Natural killer cell treated with Interleukin-12 subunit alpha and Interleukin-12 subunit beta and Interleukin-15 and Interleukin-18, amount 100 ng/mL, for 72 hours (primary cell): ENCODE measurements around the gene RAB27B. TPM values are rescaled to one million over a fixed set of nuclear protein-coding genes. Genes with fewer than 3 reads are reported as not detected.

ENCODE experiments used
- ATAC-seq, 2 donors: fragments of 150-1000 bp; cut with Tn5 transposase in 1 of 2; sonication (Bioruptor Pico), chemical (Tn5 transposase) in 1 of 2; 2 replicates each; pipeline ENCODE4 v1.10.0; 2021
- DNase-seq: peaks from one replicate; pipeline ENCODE4 v3.0.0; 2022; ENCODE audit warnings: low spot score
- H3K27ac Mint-ChIP-seq, 2 donors: 1 replicate in 1 of 2; 2 replicates in 1 of 2; pipeline ENCODE4 v1.8.0; 2022; ENCODE audit warnings: mixed read lengths in 2 of 2, mild to moderate bottlenecking in 1 of 2, moderate library complexity in 1 of 2
- H3K27me3 Mint-ChIP-seq, 2 donors: 1 replicate in 1 of 2; 2 replicates in 1 of 2; pipeline ENCODE4 v1.8.0; 2022; ENCODE audit warnings: mixed read lengths in 2 of 2
- H3K36me3 Mint-ChIP-seq: one replicate; pipeline ENCODE4 v1.8.0; 2022; ENCODE audit warnings: mixed read lengths
- H3K4me1 Mint-ChIP-seq, 2 donors: 1 replicate in 1 of 2; 2 replicates in 1 of 2; pipeline ENCODE4 v1.8.0; 2022; ENCODE audit warnings: low read depth in 2 of 2, mixed read lengths in 2 of 2, mild to moderate bottlenecking in 1 of 2
- H3K4me3 Mint-ChIP-seq: one replicate; pipeline ENCODE4 v1.8.0; 2022; ENCODE audit warnings: mixed read lengths
- H3K9me3 Mint-ChIP-seq: 2 replicates; pipeline ENCODE4 v1.8.0; 2022; ENCODE audit warnings: mixed read lengths
- total RNA-seq, 2 donors: library from RNA; stranded (reverse); gene quantifications; one replicate each; pipeline ENCODE4 v1.2.3, GENCODE V29; 2022

The RAB27B gene, protein sequence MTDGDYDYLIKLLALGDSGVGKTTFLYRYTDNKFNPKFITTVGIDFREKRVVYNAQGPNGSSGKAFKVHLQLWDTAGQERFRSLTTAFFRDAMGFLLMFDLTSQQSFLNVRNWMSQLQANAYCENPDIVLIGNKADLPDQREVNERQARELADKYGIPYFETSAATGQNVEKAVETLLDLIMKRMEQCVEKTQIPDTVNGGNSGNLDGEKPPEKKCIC
- 1 to 10 TPM; 1.5 to 1.6 TPM for total RNA-seq

DNA sequence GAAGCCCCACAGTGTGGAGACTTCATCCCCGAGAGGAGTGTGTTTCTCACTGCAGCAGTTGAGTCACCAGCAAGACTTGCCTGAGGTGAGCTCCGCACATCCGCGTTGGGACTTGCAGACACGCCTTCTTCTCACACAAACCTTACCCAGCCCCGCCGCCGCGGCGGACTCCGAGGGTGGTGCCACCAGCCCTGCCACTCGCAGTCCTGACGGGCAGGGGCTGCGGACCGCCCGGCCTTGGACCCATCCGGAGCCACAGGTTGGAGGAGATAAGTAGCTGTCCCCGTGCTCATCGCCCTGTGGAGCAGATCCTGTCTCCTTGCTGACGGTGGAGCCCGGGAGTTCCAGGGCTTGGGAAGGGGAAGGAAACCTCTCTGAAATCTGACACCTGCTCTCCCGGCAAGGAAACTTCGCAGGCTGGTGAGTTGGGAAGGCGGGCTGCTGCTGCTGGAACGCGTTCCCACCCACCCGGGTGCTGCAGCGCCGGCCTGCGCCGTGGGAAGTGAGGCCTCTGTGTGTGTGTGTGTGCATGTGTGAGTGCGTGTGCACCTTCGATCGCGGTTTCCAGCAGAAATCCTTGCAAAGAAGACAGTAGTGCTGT is at the start of gene RAB27B:
Gene RAB27B, plus strand, starts transcription at position 197 of the 601 bp plus-strand sequence. CDS start 49,109 bp downstream, outside the sequence.
- Mint-ChIP-seq H3K9me3 (peaks cover 3% of the 10 kb centered on the region), H3K4me3 (peak within 1 kb of the TSS; percentile 90), H3K4me1 (peaks cover 34 to 40% of the 10 kb centered on the region in 2 donors), H3K36me3 (peaks cover 7% of the 10 kb centered on the region), H3K27ac (peak within 1 kb of the TSS; percentile 62 to 86), H3K27me3 (no peaks in the 10 kb centered on the region)
- DNase-seq (peak; percentile 89), ATAC-seq (peak; percentile 97 to 99)

DNA sequence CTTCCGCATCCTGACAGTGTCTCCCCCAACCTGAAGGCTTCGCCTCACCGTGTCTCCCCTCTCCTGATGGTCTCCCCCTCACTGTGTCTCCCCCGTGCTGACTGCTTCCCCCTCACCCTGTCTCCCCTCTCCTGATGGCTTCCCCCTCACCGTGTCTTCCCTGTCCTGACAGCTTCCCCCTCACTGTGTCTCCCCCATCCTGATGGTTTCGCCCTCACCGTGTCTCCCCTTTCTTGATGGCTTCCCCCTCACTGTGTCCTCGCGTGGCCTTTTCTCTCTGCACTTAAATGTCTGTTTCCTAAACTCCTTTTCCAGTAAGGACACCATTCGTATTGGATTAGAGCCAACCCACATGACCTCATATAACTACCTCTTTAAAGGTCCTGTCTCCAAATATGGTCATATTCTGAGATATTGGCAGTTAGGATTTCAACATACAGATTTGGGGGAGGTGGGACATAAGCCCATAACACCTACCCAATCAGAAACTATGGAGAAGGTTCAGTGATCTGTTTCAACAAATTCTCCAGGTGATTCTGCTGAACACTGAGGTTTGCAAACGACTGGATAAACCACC is 47.9 kb upstream of the RAB27B start:
- H3K4me1 Mint-ChIP-seq = peaks cover 14 to 20% of the 10 kb centered on the region in 2 donors
- no peak for ATAC-seq
- H3K36me3 Mint-ChIP-seq = no peaks in the 10 kb centered on the region
- H3K27ac Mint-ChIP-seq = no peak overlapping the region
- H3K4me3 Mint-ChIP-seq = no peak overlapping the region
- no peaks in the 10 kb centered on the region for H3K9me3 Mint-ChIP-seq
- DNase-seq = no peak
- H3K27me3 Mint-ChIP-seq = peaks cover 0 to 7% of the 10 kb centered on the region in 2 donors

DNA sequence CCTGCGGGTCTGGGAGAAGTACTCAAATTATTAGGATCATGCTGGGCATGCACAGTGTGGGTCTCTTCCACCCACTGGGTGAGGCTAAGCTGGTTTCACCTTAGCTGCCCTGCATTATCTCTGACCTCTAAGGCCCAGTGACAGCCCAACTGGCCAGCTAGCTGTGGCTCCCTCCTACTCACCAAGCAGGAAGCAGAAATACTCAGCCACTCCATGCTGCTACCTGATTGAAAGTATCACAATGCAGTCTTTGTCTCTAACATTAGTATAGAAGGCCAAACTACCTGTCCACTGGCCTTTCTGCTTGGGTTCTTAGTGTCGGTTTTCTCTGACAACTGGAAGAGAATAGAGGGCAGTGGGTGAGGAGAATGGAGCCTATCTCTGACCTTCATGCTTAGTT is 47.3 kb upstream of the RAB27B start:
- no peak overlapping the region for H3K4me3 Mint-ChIP-seq
- H3K27ac Mint-ChIP-seq = no peak overlapping the region
- no peak for ATAC-seq
- no peaks in the 10 kb centered on the region for H3K9me3 Mint-ChIP-seq
- no peak for DNase-seq
- H3K27me3 Mint-ChIP-seq = peaks cover 0 to 7% of the 10 kb centered on the region in 2 donors
- H3K36me3 Mint-ChIP-seq = no peaks in the 10 kb centered on the region
- peaks cover 10 to 14% of the 10 kb centered on the region in 2 donors for H3K4me1 Mint-ChIP-seq

DNA sequence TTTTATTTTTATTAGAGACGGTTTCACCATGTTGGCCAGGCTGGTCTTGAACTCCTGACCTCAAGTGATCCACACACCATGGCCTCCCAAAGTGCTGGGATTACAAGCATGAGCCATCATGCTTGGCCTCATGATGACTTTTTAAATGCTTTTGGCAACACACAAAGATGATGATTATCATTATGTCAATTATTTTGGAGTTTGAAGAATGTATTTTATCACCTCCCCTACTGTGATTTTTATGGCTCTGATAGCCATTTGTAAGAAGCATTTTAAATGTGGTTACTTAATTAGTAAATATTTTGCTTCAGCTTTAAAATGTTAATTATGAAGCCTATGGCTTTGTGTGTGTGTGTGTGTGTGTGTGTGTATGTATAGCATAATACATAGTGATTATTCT is 45.1 kb upstream of the RAB27B start:
- no peaks in the 10 kb centered on the region for H3K9me3 Mint-ChIP-seq
- no peak for ATAC-seq
- no peak for DNase-seq
- no peak overlapping the region for H3K27ac Mint-ChIP-seq
- H3K36me3 Mint-ChIP-seq = no peaks in the 10 kb centered on the region
- H3K4me3 Mint-ChIP-seq = no peak overlapping the region
- peaks cover 0 to 7% of the 10 kb centered on the region in 2 donors for H3K27me3 Mint-ChIP-seq
- H3K4me1 Mint-ChIP-seq = peaks cover 0 to 4% of the 10 kb centered on the region in 2 donors

DNA sequence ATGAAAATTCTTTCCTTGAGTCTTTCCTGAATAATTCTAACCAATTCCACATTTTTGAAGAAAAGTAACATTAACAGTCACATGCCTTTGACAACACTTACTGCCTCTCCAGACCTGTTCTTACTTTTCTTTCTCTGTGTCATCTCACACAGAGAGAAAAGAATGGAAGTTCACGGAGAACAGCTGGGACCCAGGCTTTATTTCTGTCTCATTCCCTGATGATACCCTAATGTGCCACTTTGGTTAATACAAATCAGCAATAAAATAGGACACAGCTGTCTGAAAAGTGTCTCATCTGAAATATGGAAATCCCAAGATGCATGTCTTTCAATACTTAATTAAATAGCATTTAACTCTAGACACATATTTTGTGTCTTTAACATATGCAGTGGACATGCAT is 42.1 kb upstream of the RAB27B start:
- DNase-seq (no peak), ATAC-seq (no peak)
- H3K27ac Mint-ChIP-seq = no peak overlapping the region
- H3K4me1 Mint-ChIP-seq = peaks cover 0 to 4% of the 10 kb centered on the region in 2 donors
- H3K4me3 Mint-ChIP-seq = no peak overlapping the region
- no peaks in the 10 kb centered on the region for H3K9me3 Mint-ChIP-seq
- no peaks in the 10 kb centered on the region for H3K27me3 Mint-ChIP-seq
- no peaks in the 10 kb centered on the region for H3K36me3 Mint-ChIP-seq

DNA sequence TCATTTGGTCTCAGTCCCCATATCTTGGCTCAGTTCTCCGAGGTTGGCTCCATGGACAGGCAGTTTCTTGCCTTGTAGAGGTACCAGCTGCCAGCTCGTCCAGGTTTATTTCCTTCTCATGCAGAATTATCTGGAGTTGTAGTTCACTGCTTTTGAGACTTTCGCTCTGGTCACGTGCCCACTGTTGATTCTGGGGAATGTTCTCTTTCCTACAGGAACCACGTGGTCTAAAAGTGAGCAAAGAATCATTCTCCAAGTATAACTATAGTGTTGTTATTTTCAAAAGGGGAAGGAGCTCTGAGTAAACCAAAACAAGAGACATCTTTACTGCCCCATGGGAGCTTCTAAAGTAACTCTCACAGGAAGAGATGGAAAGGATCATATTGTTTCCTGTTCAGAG is 41.2 kb upstream of the RAB27B start:
- no peaks in the 10 kb centered on the region for H3K27me3 Mint-ChIP-seq
- no peak overlapping the region for H3K27ac Mint-ChIP-seq
- ATAC-seq (no peak), DNase-seq (no peak)
- peaks cover 0 to 4% of the 10 kb centered on the region in 2 donors for H3K4me1 Mint-ChIP-seq
- H3K36me3 Mint-ChIP-seq = no peaks in the 10 kb centered on the region
- H3K4me3 Mint-ChIP-seq = no peak overlapping the region
- H3K9me3 Mint-ChIP-seq = no peaks in the 10 kb centered on the region

DNA sequence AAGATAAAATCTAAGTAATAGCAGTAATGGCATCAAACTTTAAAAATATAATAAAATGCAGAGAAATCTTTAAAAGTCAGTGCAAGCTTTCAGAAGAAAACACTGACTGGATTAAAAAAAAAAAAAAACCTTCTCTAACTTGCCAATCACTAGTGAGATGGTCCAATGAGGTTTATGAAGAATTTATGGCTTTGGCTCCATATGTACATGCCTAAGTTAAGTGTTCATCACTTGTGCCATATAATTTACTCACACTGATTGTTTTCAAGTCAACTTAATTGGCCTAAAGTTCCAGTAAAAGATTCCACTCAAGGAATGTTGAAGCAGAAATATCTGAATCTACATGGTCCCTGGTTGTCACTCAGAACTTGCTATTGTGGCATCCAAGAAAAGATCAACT is 40.7 kb upstream of the RAB27B start:
- ATAC-seq = no peak
- no peak for DNase-seq
- no peak overlapping the region for H3K4me3 Mint-ChIP-seq
- H3K4me1 Mint-ChIP-seq = peaks cover 0 to 4% of the 10 kb centered on the region in 2 donors
- H3K27me3 Mint-ChIP-seq = no peaks in the 10 kb centered on the region
- no peak overlapping the region for H3K27ac Mint-ChIP-seq
- H3K9me3 Mint-ChIP-seq = no peaks in the 10 kb centered on the region
- H3K36me3 Mint-ChIP-seq = no peaks in the 10 kb centered on the region

DNA sequence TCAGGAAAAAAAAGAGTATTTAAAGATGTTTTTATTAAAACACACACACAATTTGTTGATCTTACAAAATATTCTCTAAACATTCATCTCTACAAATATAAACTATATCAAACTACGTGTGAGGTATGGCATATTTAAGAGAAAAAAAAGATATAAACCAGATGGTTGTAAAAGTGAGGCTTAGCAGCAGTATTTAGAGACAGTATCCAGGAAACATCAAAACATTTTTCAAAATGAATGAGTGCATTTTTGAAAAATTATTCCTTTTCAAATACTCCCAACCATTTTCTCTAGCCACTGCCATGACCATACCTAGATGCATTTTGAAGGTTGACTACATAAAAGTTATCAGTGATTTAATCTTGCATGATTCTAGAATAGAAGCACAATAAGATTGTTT is 38.2 kb upstream of the RAB27B start:
- H3K4me3 Mint-ChIP-seq = no peak overlapping the region
- H3K9me3 Mint-ChIP-seq = no peaks in the 10 kb centered on the region
- H3K4me1 Mint-ChIP-seq = peaks cover 0 to 4% of the 10 kb centered on the region in 2 donors
- DNase-seq = no peak
- no peaks in the 10 kb centered on the region for H3K27me3 Mint-ChIP-seq
- ATAC-seq = no peak
- no peaks in the 10 kb centered on the region for H3K36me3 Mint-ChIP-seq
- no peak overlapping the region for H3K27ac Mint-ChIP-seq

DNA sequence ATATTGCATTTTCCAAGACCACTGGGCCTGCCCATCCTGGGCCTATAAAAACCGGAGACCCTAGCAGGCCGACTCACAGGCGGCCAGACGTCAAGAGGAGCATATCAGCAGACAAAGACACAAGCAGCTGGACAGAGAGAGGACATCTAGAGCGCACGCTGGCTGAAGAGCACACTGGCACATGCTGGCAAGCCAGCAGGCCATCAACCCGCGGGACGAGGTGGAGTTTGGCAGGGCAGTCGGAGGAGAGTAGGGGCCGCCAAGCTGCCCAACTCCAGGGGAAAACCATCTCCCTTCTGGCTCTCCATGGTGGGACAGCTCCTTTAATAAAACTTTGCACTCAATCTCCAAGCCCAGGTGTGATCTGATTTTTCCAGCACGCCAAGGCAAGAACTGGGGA is 36.6 kb upstream of the RAB27B start:
- Mint-ChIP-seq H3K4me1 (peaks cover 0 to 4% of the 10 kb centered on the region in 2 donors), H3K4me3 (no peak overlapping the region), H3K27me3 (no peaks in the 10 kb centered on the region), H3K36me3 (no peaks in the 10 kb centered on the region), H3K9me3 (no peaks in the 10 kb centered on the region), H3K27ac (no peak overlapping the region)
- no peak for DNase-seq
- ATAC-seq = no peak

DNA sequence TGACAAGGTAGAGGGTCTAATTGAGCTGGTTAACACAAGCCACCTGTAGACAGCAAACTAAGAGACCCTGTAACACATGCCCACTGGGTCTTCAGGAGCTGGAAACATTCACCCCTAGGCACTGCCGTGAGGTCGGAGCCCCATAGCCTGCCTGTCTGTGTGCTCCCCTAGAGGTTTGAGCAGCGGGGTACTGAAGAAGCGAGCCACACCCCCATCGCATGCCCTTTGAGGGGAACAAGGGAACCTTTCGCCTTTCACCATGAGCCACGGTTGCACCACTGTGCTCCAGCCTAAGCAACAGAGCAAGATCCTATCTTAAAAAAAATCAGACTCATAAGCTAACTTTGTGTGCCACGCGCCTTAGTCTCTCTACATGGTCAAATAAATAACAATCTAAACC is 36.2 kb upstream of the RAB27B start:
- Mint-ChIP-seq H3K4me3 (no peak overlapping the region), H3K9me3 (no peaks in the 10 kb centered on the region), H3K4me1 (peaks cover 0 to 3% of the 10 kb centered on the region in 2 donors), H3K36me3 (no peaks in the 10 kb centered on the region), H3K27ac (no peak overlapping the region), H3K27me3 (no peaks in the 10 kb centered on the region)
- no peak for ATAC-seq
- DNase-seq = no peak

DNA sequence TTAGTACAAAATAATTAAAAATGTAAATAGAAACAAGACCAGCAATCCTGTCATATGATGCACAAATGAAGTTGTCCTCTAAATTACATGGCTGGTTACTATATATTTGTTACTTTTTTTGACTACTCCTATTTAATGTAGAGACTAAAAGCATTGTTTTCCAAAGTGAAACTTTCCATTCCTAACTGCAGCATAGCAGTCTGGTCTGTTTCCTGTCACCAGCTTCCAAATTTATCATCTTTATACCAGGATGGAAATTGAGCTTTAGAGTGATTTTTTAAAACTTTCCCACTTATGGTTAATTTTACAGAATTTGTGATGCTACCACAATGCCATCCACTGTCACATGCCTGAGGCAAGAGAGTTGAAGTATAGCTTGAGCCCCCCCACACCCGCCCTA is 33.5 kb upstream of the RAB27B start:
- H3K9me3 Mint-ChIP-seq = no peaks in the 10 kb centered on the region

DNA sequence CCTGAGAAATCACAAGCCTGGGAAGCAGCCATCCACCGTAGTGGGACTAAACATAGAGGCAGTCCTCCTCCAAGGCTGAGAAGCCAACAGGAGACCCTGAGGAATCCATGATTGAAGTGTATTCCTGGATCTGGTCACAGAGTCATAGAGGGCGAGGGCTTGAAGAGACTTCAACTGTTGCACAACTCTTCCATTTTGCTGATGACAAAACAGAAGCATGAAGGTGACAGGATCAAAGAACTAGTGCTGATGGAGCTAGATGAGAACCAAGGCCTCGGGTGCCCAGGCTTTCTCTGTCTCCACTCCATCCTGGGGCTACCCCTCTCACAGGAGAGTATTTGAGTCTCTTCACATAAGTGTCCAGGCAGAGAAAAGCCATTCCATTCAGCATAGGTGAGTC is 30.1 kb upstream of the RAB27B start:
- Mint-ChIP-seq H3K9me3 (peaks cover 3% of the 10 kb centered on the region), H3K4me1 (peaks cover 1 to 2% of the 10 kb centered on the region in 2 donors), H3K4me3 (no peak overlapping the region), H3K27me3 (no peaks in the 10 kb centered on the region), H3K36me3 (peaks cover 2% of the 10 kb centered on the region), H3K27ac (no peak overlapping the region)
- no peak for DNase-seq
- ATAC-seq = no peak

More for the DNA sequence above, 33.5 kb upstream of the RAB27B start:
- no peaks in the 10 kb centered on the region for H3K36me3 Mint-ChIP-seq
- no peaks in the 10 kb centered on the region for H3K4me1 Mint-ChIP-seq
- DNase-seq = no peak
- no peak overlapping the region for H3K27ac Mint-ChIP-seq
- no peak overlapping the region for H3K4me3 Mint-ChIP-seq
- ATAC-seq = no peak
- H3K27me3 Mint-ChIP-seq = no peaks in the 10 kb centered on the region

DNA sequence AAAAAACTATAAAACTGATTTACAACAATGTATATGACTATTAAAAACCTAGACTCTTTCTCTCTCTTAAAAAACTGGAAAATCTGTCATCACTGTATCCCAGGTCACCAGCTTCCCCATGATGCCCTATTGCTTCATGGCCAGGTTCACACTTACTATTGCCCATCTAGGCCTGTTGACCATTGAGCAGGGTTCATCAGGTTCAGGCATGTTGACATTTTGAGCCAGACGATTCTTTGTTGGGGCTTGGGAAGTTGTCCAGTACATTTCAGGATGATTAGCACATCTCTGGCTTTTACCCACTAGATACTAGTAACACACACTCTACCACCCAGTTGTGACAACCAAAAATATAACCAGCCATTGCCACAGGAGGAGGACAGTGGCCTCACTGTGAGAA is 26.9 kb upstream of the RAB27B start:
- Mint-ChIP-seq H3K4me3 (no peak overlapping the region), H3K36me3 (peaks cover 4% of the 10 kb centered on the region), H3K27me3 (no peaks in the 10 kb centered on the region), H3K9me3 (peaks cover 7% of the 10 kb centered on the region), H3K4me1 (peaks cover 20 to 23% of the 10 kb centered on the region in 2 donors), H3K27ac (no peak overlapping the region)
- ATAC-seq = no peak
- DNase-seq = no peak

DNA sequence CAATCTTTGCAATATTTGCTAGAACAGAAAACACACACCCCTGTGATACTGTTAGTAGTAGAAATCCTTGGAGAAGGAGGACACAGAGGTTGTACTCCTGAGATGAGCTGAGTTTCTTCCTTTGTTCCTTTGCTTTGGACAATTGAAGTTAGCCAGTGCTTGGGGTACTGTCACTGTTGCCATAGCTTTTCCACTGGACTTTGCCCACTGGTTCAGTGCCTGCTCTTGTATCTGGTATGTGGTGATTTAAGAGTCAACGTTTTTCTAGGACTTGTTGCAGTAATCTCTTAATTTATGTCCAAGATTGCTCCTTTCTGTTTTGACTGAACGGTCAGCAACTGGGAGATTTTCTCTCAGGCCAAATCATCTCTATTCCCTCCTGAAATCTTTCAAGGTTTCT is 26.1 kb upstream of the RAB27B start:
- no peaks in the 10 kb centered on the region for H3K27me3 Mint-ChIP-seq
- peaks cover 7% of the 10 kb centered on the region for H3K9me3 Mint-ChIP-seq
- H3K36me3 Mint-ChIP-seq = peaks cover 4% of the 10 kb centered on the region
- DNase-seq (no peak), ATAC-seq (no peak)
- no peak overlapping the region for H3K27ac Mint-ChIP-seq
- peaks cover 20 to 23% of the 10 kb centered on the region in 2 donors for H3K4me1 Mint-ChIP-seq
- no peak overlapping the region for H3K4me3 Mint-ChIP-seq
